Activated naive CD4-positive, alpha-beta T cell treated with anti-CD3 and anti-CD28 coated beads, Interleukin-2, amount 10 ng/mL, durations not matched to agents 7 days and 5 days (primary cell): Measurements from ENCODE around the gene NEK10.

Experiments
- CTCF ChIA-PET: fragments of 350-600 bp; sonication (Branson Sonifier 250); formaldehyde crosslinking; loops from one replicate; lab custom pipeline; 2021; ENCODE audit warnings: antibody characterized with exemption; lab: Charles Lee
- DNase-seq: peaks from one replicate; pipeline ENCODE4 v3.0.0-alpha.2; 2020
- H3K27ac Mint-ChIP-seq: one replicate; pipeline ENCODE4 v1.8.0; 2021; ENCODE audit warnings: mild to moderate bottlenecking, moderate library complexity, mixed read lengths
- H3K27me3 Mint-ChIP-seq: one replicate; pipeline ENCODE4 v1.8.0; 2021; ENCODE audit warnings: mild to moderate bottlenecking, mixed read lengths
- H3K36me3 Mint-ChIP-seq: one replicate; pipeline ENCODE4 v1.8.0; 2021; ENCODE audit warnings: mixed read lengths
- H3K4me1 Mint-ChIP-seq: one replicate; pipeline ENCODE4 v1.8.0; 2021; ENCODE audit warnings: mixed read lengths
- H3K4me3 Mint-ChIP-seq: one replicate; pipeline ENCODE4 v1.8.0; 2021; ENCODE audit warnings: mild to moderate bottlenecking, moderate library complexity, mixed read lengths
- H3K9me3 Mint-ChIP-seq: one replicate; pipeline ENCODE4 v1.8.0; 2021; ENCODE audit warnings: mixed read lengths

Gene NEK10

GRCh38 chr3:27184261-27184660 is 184.9 kb downstream of the NEK10 start:
- Mint-ChIP-seq H3K36me3 (no peaks in the 10 kb centered on the region), H3K4me3 (no peak overlapping the region), H3K27me3 (no peaks in the 10 kb centered on the region), H3K27ac (no peak overlapping the region), H3K9me3 (no peaks in the 10 kb centered on the region), H3K4me1 (no peaks in the 10 kb centered on the region)
- CTCF ChIA-PET, result no interaction called here
- DNase-seq, result no peak

- no peak for DNase-seq
- Mint-ChIP-seq H3K4me3 (no peak overlapping the region), H3K27me3 (no peaks in the 10 kb centered on the region), H3K27ac (no peak overlapping the region), H3K36me3 (no peaks in the 10 kb centered on the region), H3K4me1 (no peaks in the 10 kb centered on the region), H3K9me3 (no peaks in the 10 kb centered on the region)
- CTCF ChIA-PET, result interaction anchor here (1.6 kb wide), 1 partner anchor 8 kb away, joined by 3 read pairs; no protein-coding TSS in a partner anchor
These were observed 192.9 kb downstream of the NEK10 start for GRCh38 chr3:27176256-27176655.

- no peak overlapping the region for H3K4me3 Mint-ChIP-seq
- no peaks in the 10 kb centered on the region for H3K4me1 Mint-ChIP-seq
These were observed 194.7 kb downstream of the NEK10 start for GRCh38 chr3:27174530-27174929.

GRCh38 chr3:27171113-27171512 is 198.1 kb downstream of the NEK10 start:
- no peaks in the 10 kb centered on the region for H3K36me3 Mint-ChIP-seq
- no peak overlapping the region for H3K4me3 Mint-ChIP-seq
- DNase-seq, result no peak
- CTCF ChIA-PET, result no interaction called here
- H3K27me3 Mint-ChIP-seq, result no peaks in the 10 kb centered on the region
- H3K4me1 Mint-ChIP-seq, result no peaks in the 10 kb centered on the region
- H3K27ac Mint-ChIP-seq, result no peak overlapping the region
- H3K9me3 Mint-ChIP-seq, result no peaks in the 10 kb centered on the region

More at GRCh38 chr3:27174530-27174929, 194.7 kb downstream of the NEK10 start:
- Mint-ChIP-seq H3K27me3 (no peaks in the 10 kb centered on the region), H3K9me3 (no peaks in the 10 kb centered on the region), H3K36me3 (no peaks in the 10 kb centered on the region), H3K27ac (no peak overlapping the region)
- DNase-seq, result no peak
- CTCF ChIA-PET, result no interaction called here

- Mint-ChIP-seq H3K4me1 (no peaks in the 10 kb centered on the region), H3K27ac (no peak overlapping the region), H3K36me3 (no peaks in the 10 kb centered on the region), H3K9me3 (no peaks in the 10 kb centered on the region), H3K4me3 (no peak overlapping the region), H3K27me3 (no peaks in the 10 kb centered on the region)
- no peak for DNase-seq
- CTCF ChIA-PET, result no interaction called here
These were observed 202.3 kb downstream of the NEK10 start for GRCh38 chr3:27166888-27167287.

GRCh38 chr3:27165321-27165721 is 203.9 kb downstream of the NEK10 start:
- Mint-ChIP-seq H3K27ac (no peak overlapping the region), H3K36me3 (no peaks in the 10 kb centered on the region), H3K4me1 (no peaks in the 10 kb centered on the region), H3K4me3 (no peak overlapping the region), H3K9me3 (no peaks in the 10 kb centered on the region), H3K27me3 (no peaks in the 10 kb centered on the region)
- CTCF ChIA-PET, result no interaction called here
- no peak for DNase-seq

- Mint-ChIP-seq H3K4me3 (no peak overlapping the region), H3K9me3 (no peaks in the 10 kb centered on the region), H3K4me1 (no peaks in the 10 kb centered on the region), H3K36me3 (no peaks in the 10 kb centered on the region), H3K27me3 (no peaks in the 10 kb centered on the region), H3K27ac (no peak overlapping the region)
- DNase-seq, result no peak
- CTCF ChIA-PET, result no interaction called here
These were observed 208.3 kb downstream of the NEK10 start for GRCh38 chr3:27160779-27161287.

- H3K4me1 Mint-ChIP-seq, result no peaks in the 10 kb centered on the region
- no peak overlapping the region for H3K27ac Mint-ChIP-seq
- no peaks in the 10 kb centered on the region for H3K27me3 Mint-ChIP-seq
- no peak for DNase-seq
- no peaks in the 10 kb centered on the region for H3K36me3 Mint-ChIP-seq
- no peaks in the 10 kb centered on the region for H3K9me3 Mint-ChIP-seq
- H3K4me3 Mint-ChIP-seq, result no peak overlapping the region
- CTCF ChIA-PET, result no interaction called here
These were observed 209.0 kb downstream of the NEK10 start for GRCh38 chr3:27160146-27160545.

GRCh38 chr3:27147215-27147614 is 222.0 kb downstream of the NEK10 start:
- H3K4me1 Mint-ChIP-seq, result no peaks in the 10 kb centered on the region
- no peaks in the 10 kb centered on the region for H3K27me3 Mint-ChIP-seq
- H3K4me3 Mint-ChIP-seq, result no peak overlapping the region
- H3K27ac Mint-ChIP-seq, result no peak overlapping the region
- H3K36me3 Mint-ChIP-seq, result no peaks in the 10 kb centered on the region
- no peaks in the 10 kb centered on the region for H3K9me3 Mint-ChIP-seq
- DNase-seq, result no peak
- CTCF ChIA-PET, result no interaction called here

GRCh38 chr3:27146786-27147185 is 222.4 kb downstream of the NEK10 start:
- CTCF ChIA-PET, result interaction anchor here (1.6 kb wide), 1 partner anchor 12 kb away, joined by 8 read pairs; no protein-coding TSS in a partner anchor
- H3K4me3 Mint-ChIP-seq, result no peak overlapping the region
- DNase-seq, result no peak
- H3K27me3 Mint-ChIP-seq, result no peaks in the 10 kb centered on the region
- peaks cover 2% of the 10 kb centered on the region for H3K9me3 Mint-ChIP-seq
- H3K36me3 Mint-ChIP-seq, result no peaks in the 10 kb centered on the region
- H3K27ac Mint-ChIP-seq, result no peak overlapping the region
- no peaks in the 10 kb centered on the region for H3K4me1 Mint-ChIP-seq

- no peak overlapping the region for H3K4me3 Mint-ChIP-seq
- peaks cover 2% of the 10 kb centered on the region for H3K9me3 Mint-ChIP-seq
- no peaks in the 10 kb centered on the region for H3K36me3 Mint-ChIP-seq
- no peak overlapping the region for H3K27ac Mint-ChIP-seq
- DNase-seq, result no peak
- H3K27me3 Mint-ChIP-seq, result no peaks in the 10 kb centered on the region
- H3K4me1 Mint-ChIP-seq, result no peaks in the 10 kb centered on the region
- CTCF ChIA-PET, result interaction anchor here (1.6 kb wide), 1 partner anchor 11 kb away, joined by 8 read pairs; no protein-coding TSS in a partner anchor
These were observed 223.5 kb downstream of the NEK10 start for GRCh38 chr3:27145719-27146118.

GRCh38 chr3:27141668-27142067 is 227.5 kb downstream of the NEK10 start:
- no peak overlapping the region for H3K27ac Mint-ChIP-seq
- CTCF ChIA-PET, result no interaction called here
- no peaks in the 10 kb centered on the region for H3K27me3 Mint-ChIP-seq
- no peak for DNase-seq
- H3K4me1 Mint-ChIP-seq, result no peaks in the 10 kb centered on the region
- H3K9me3 Mint-ChIP-seq, result peaks cover 2% of the 10 kb centered on the region
- no peaks in the 10 kb centered on the region for H3K36me3 Mint-ChIP-seq
- H3K4me3 Mint-ChIP-seq, result no peak overlapping the region

GRCh38 chr3:27138562-27138961 is 230.6 kb downstream of the NEK10 start:
- Mint-ChIP-seq H3K36me3 (no peaks in the 10 kb centered on the region), H3K4me1 (no peaks in the 10 kb centered on the region), H3K27ac (no peak overlapping the region), H3K9me3 (peaks cover 2% of the 10 kb centered on the region), H3K4me3 (no peak overlapping the region), H3K27me3 (no peaks in the 10 kb centered on the region)
- CTCF ChIA-PET, result no interaction called here
- no peak for DNase-seq

GRCh38 chr3:27138005-27138404 is 231.2 kb downstream of the NEK10 start:
- CTCF ChIA-PET, result no interaction called here
- no peaks in the 10 kb centered on the region for H3K27me3 Mint-ChIP-seq
- no peak for DNase-seq
- no peak overlapping the region for H3K4me3 Mint-ChIP-seq
- no peaks in the 10 kb centered on the region for H3K4me1 Mint-ChIP-seq
- no peaks in the 10 kb centered on the region for H3K36me3 Mint-ChIP-seq
- peaks cover 2% of the 10 kb centered on the region for H3K9me3 Mint-ChIP-seq
- no peak overlapping the region for H3K27ac Mint-ChIP-seq

GRCh38 chr3:27134171-27134796 is 234.9 kb downstream of the NEK10 start:
- Mint-ChIP-seq H3K4me1 (no peaks in the 10 kb centered on the region), H3K36me3 (no peaks in the 10 kb centered on the region), H3K9me3 (no peaks in the 10 kb centered on the region), H3K4me3 (no peak overlapping the region), H3K27ac (no peak overlapping the region), H3K27me3 (no peaks in the 10 kb centered on the region)
- CTCF ChIA-PET, result interaction anchor here (0.5 to 2.5 kb wide), 8 partner anchors 9 to 546 kb away, joined by 3 to 18 read pairs (median 6); no protein-coding TSS in a partner anchor
- DNase-seq, result peak; percentile 68
